Testis (tissue), 3 donors: Measurements from ENCODE around the gene TCF12. TPM values are rescaled to one million over a fixed set of nuclear protein-coding genes. Genes with fewer than 3 reads are reported as not detected.

Experiments used
- DNase-seq: peaks from one replicate; pipeline ENCODE4 v3.0.0-alpha.2; 2019
- H3K27ac ChIP-seq, 2 donors: fragments of 200-600 bp; sonication (generic); one replicate each; pipeline ENCODE4 v1.5.1; 2019
- H3K27me3 ChIP-seq: fragments of 200-600 bp; sonication (generic); one replicate; pipeline ENCODE4 v1.5.1; 2019
- H3K36me3 ChIP-seq: fragments of 200-600 bp; sonication (generic); one replicate; pipeline ENCODE4 v1.5.1; 2017; ENCODE audit warnings: low read depth; ENCODE audit errors: missing control alignments
- H3K4me1 ChIP-seq: fragments of 200-600 bp; sonication (generic); one replicate; pipeline ENCODE4 v1.5.1; 2019
- H3K4me3 ChIP-seq, 2 donors: fragments of 200-600 bp; sonication (generic); one replicate each; pipeline ENCODE4 v1.5.1; 2017 to 2019
- H3K9me3 ChIP-seq: fragments of 200-600 bp; sonication (generic); one replicate; pipeline ENCODE4 v1.5.1; 2017
- POLR2A ChIP-seq: fragments of 450-650 bp; IDR thresholded peaks from one replicate; pipeline ENCODE4 v1.6.1; 2017; ENCODE audit warnings: antibody characterized with exemption, mild to moderate bottlenecking, moderate library complexity
- WGBS, 2 donors: methylation state at CpG; one replicate each; pipeline ENCODE4 v1.1.5; 2018; 5-methylcytosine and 5-hydroxymethylcytosine counted together
- intact Hi-C: fragments of 100-400 bp; cut with DNase I; formaldehyde crosslinking; loops from one replicate; pipeline ENCODE4 v1.15.1; 2023; ENCODE audit warnings: low total_unique reads
- polyA plus RNA-seq: library from polyadenylated mRNA; stranded (reverse); fragments of 350-450 nt; fragmentation: Illumina TruSeq; extraction: RNeasy Lipid Tissue Mini Kit (QIAGEN cat#74804); gene quantifications from one replicate; pipeline ENCODE4 v1.2.3, GENCODE V29; 2014; ENCODE audit warnings: low read depth, low replicate concordance; ENCODE audit not compliant: insufficient read depth
- total RNA-seq, 2 donors: library from RNA; depleted of rRNA; stranded (reverse); fragments of >200 nt; gene quantifications; one replicate each; pipeline ENCODE4 v1.2.3, GENCODE V29; 2016
- TF ChIP-seq, protein P1 (sequence below), 3 experiments: fragments of 450-650 bp in 2 of 3; fragments of 200-600 bp in 1 of 3; sonication (generic) in 1 of 3; IDR thresholded peaks; one replicate each; pipeline ENCODE4 v1.5.1; 2016 to 2019; ENCODE audit warnings: antibody characterized with exemption in 3 of 3, mild to moderate bottlenecking in 2 of 3, moderate library complexity in 1 of 3

TCF12 gene
- total and polyA plus RNA-seq, 3 donors from 2014 or later, result 51.8 to 152 (median 146) TPM

DNA sequence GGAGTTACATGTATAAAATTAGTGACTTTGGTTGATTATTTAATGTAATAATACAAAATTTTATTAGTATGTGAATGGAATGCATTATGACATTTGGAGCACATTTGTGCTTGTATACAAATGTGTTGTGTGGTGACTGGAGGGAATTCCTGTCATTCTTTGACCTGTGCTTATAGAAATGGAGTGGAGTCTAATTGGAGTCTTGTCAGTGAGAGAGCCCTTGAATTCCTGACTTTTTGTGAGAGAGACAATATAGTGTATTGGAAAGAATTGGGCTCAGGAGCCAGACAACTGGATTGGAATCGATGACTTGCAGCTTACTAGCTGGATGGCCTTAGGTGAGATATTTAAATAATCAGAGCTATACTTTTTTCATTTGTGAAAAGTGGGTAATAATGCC is 9.4 kb downstream of the TCF12 start:
- Histone ChIP-seq H3K27ac (no peak overlapping the region), H3K4me1 (peaks cover 27% of the 10 kb centered on the region), H3K36me3 (no peaks in the 10 kb centered on the region), H3K27me3 (no peaks in the 10 kb centered on the region), H3K4me3 (no peak overlapping the region), H3K9me3 (no peaks in the 10 kb centered on the region)
- intact Hi-C loops, result no loop called here
- no peak for DNase-seq
- whole genome bisulfite sequencing, 2 donors, result 95 to 96% methylated on average over 1 of the region's 1 CpG
- no peak for TF ChIP-seq POLR2A
- TF ChIP-seq, protein P1, sequence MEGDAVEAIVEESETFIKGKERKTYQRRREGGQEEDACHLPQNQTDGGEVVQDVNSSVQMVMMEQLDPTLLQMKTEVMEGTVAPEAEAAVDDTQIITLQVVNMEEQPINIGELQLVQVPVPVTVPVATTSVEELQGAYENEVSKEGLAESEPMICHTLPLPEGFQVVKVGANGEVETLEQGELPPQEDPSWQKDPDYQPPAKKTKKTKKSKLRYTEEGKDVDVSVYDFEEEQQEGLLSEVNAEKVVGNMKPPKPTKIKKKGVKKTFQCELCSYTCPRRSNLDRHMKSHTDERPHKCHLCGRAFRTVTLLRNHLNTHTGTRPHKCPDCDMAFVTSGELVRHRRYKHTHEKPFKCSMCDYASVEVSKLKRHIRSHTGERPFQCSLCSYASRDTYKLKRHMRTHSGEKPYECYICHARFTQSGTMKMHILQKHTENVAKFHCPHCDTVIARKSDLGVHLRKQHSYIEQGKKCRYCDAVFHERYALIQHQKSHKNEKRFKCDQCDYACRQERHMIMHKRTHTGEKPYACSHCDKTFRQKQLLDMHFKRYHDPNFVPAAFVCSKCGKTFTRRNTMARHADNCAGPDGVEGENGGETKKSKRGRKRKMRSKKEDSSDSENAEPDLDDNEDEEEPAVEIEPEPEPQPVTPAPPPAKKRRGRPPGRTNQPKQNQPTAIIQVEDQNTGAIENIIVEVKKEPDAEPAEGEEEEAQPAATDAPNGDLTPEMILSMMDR (IDR thresholded peaks at IDR 0.05), result no peak

DNA sequence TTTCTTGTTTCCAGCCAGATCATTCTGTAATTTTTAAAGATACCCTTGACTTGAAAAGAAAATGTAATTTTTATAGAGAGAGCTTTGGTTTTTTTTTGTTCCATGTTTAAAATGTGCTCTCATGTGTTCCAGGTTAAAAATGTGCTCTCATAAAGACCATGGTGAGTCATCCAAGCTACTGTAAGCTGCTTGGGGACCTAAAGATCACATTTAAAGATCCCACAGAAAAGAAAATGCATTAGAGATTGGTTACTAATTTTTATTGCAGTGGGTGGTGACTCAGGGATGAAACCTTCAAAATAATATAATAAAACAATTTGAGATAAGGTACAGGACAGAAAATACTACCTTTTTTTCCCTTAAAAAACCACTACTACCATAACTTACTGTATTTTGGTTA is 11.0 kb downstream of the TCF12 start:
- Histone ChIP-seq H3K36me3 (no peaks in the 10 kb centered on the region), H3K27ac (peak overlapping the region in 1 of 2 donors; percentile 8), H3K4me1 (peaks cover 18% of the 10 kb centered on the region), H3K4me3 (no peak overlapping the region), H3K9me3 (no peaks in the 10 kb centered on the region), H3K27me3 (no peaks in the 10 kb centered on the region)
- no peak for DNase-seq
- intact Hi-C loops, result no loop called here
- no peak for TF ChIP-seq POLR2A
- TF ChIP-seq, protein P1 (IDR thresholded peaks at IDR 0.05), result no peak

DNA sequence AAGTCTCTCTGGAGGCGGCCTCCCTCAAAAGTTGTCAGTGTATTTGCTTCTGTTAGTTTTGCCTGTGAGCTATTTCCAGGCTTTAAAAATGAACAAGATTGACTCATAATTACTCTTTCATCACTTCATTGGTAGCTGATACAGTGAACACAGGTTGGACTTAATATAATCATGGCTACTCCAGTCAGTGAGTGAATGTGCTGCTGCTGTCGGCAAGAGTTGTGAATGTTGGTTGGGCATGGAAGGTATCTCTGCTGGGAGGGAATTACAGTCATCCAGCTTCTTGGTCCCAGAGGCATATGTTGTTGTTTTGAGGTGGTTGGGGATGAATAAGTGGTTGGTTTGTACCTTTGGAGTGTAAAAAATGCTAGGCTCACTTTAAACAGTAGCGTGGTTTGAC is 11.5 kb downstream of the TCF12 start:
- intact Hi-C loops, result no loop called here
- no peaks in the 10 kb centered on the region for H3K36me3 ChIP-seq

GRCh38 chr15:56930669-56931313 is 12.3 kb downstream of the TCF12 start:
- H3K4me3 ChIP-seq, result no peak overlapping the region
- peak; percentile 25 for DNase-seq

More for the DNA sequence above, 11.5 kb downstream of the TCF12 start:
- WGBS, 2 donors, result 92 to 93% methylated on average over 3 of the region's 3 CpGs
- H3K4me1 ChIP-seq, result peaks cover 18% of the 10 kb centered on the region
- H3K27me3 ChIP-seq, result no peaks in the 10 kb centered on the region
- H3K27ac ChIP-seq, result peak overlapping the region in 1 of 2 donors; percentile 8
- no peak for TF ChIP-seq POLR2A
- TF ChIP-seq, protein P1 (IDR thresholded peaks at IDR 0.05), result no peak
- no peak for DNase-seq
- no peaks in the 10 kb centered on the region for H3K9me3 ChIP-seq
- H3K4me3 ChIP-seq, result no peak overlapping the region

More at GRCh38 chr15:56930669-56931313, 12.3 kb downstream of the TCF12 start:
- Histone ChIP-seq H3K27ac (no peak overlapping the region), H3K36me3 (no peaks in the 10 kb centered on the region), H3K4me1 (peaks cover 18% of the 10 kb centered on the region), H3K9me3 (no peaks in the 10 kb centered on the region), H3K27me3 (no peaks in the 10 kb centered on the region)
- 55 to 59% methylated on average over 2 of the region's 2 CpGs for WGBS, 2 donors
- intact Hi-C loops, result no loop called here
- no peak for TF ChIP-seq POLR2A
- TF ChIP-seq, protein P1 (IDR thresholded peaks at IDR 0.05), result no peak
